Sigmoid colon (tissue), 7 donors: ENCODE measurements around the gene TMEM51. TPM values are rescaled to one million over a fixed set of nuclear protein-coding genes. Genes with fewer than 3 reads are reported as not detected.

Experiments
- DNase-seq: peaks from one replicate; pipeline ENCODE4 v3.0.0-alpha.2; 2019
- H3K27ac ChIP-seq, 4 donors: fragments of 200-600 bp; sonication (generic); one replicate each; pipeline ENCODE4 v1.5.1; 2016 to 2019; ENCODE audit warnings: mild to moderate bottlenecking in 1 of 4
- H3K27me3 ChIP-seq, 3 donors: fragments of 200-600 bp; sonication (generic); one replicate each; pipeline ENCODE4 v1.5.1; 2019; ENCODE audit warnings: mild to moderate bottlenecking in 1 of 3
- H3K36me3 ChIP-seq, 4 donors: fragments of 200-600 bp; sonication (generic); one replicate each; pipeline ENCODE4 v1.5.1; 2016 to 2019
- H3K4me1 ChIP-seq, 4 donors: fragments of 200-600 bp; sonication (generic); one replicate each; pipeline ENCODE4 v1.5.1; 2017 to 2019
- H3K4me3 ChIP-seq, 4 donors: fragments of 200-600 bp; sonication (generic); one replicate each; pipeline ENCODE4 v1.5.1; 2017 to 2019; ENCODE audit warnings: mild to moderate bottlenecking in 2 of 4, moderate library complexity in 1 of 4
- H3K9me3 ChIP-seq, 4 donors: fragments of 200-600 bp in 3 of 4; sonication (generic) in 3 of 4; one replicate each; pipeline versions ENCODE4 v1.5.1 to v1.6.1; 2013 to 2019
- EP300 ChIP-seq, 4 donors: sonication (generic); formaldehyde crosslinking; IDR thresholded peaks; one replicate each; pipeline ENCODE4 v1.6.1; 2017; ENCODE audit warnings: antibody characterized with exemption in 4 of 4
- POLR2A ChIP-seq, 2 donors: fragments of 450-650 bp; IDR thresholded peaks; one replicate each; pipeline ENCODE4 v1.6.1; 2016; ENCODE audit warnings: antibody characterized with exemption in 2 of 2, mild to moderate bottlenecking in 2 of 2, moderate library complexity in 2 of 2
- POLR2AphosphoS5 ChIP-seq, 4 donors: sonication (generic); formaldehyde crosslinking; IDR thresholded peaks; one replicate each; pipeline ENCODE4 v1.6.1; 2017; ENCODE audit warnings: antibody characterized with exemption in 4 of 4
- WGBS, 2 donors: extraction: QIAGEN DNeasy Blood & Tissue Kit; methylation state at CpG; one replicate each; pipeline ENCODE4 v1.1.7; 2013; 5-methylcytosine and 5-hydroxymethylcytosine counted together
- intact Hi-C: fragments of 100-400 bp; cut with DNase I; formaldehyde crosslinking; loops from one replicate; pipeline ENCODE4 v1.15.1; 2023
- polyA plus RNA-seq, 3 donors: library from polyadenylated mRNA; stranded (reverse); fragments of 200-250 nt; gene quantifications; one replicate each; pipeline ENCODE4 v1.2.3, GENCODE V29; 2013
- total RNA-seq, 4 donors: library from RNA; depleted of rRNA; stranded (reverse); fragments of >200 nt; gene quantifications; one replicate each; pipeline ENCODE4 v1.1.0, GENCODE V29; 2016
- TF ChIP-seq, protein P1 (sequence below), 4 experiments: fragments of 450-650 bp in 3 of 4; fragments of 200-600 bp in 1 of 4; IDR thresholded peaks; one replicate each; pipeline ENCODE4 v1.5.1; 2016 to 2019; ENCODE audit warnings: antibody characterized with exemption in 4 of 4, mild to moderate bottlenecking in 3 of 4, moderate library complexity in 2 of 4
- donor health status: healthy with polysubstance abuse.
- donor health status: Bipolar disorder and iron deficiency.
- donor health status: healthy.

The TMEM51 gene
- total and polyA plus RNA-seq, 7 donors, result 8.8 to 20.7 (median 15.3) TPM

DNA sequence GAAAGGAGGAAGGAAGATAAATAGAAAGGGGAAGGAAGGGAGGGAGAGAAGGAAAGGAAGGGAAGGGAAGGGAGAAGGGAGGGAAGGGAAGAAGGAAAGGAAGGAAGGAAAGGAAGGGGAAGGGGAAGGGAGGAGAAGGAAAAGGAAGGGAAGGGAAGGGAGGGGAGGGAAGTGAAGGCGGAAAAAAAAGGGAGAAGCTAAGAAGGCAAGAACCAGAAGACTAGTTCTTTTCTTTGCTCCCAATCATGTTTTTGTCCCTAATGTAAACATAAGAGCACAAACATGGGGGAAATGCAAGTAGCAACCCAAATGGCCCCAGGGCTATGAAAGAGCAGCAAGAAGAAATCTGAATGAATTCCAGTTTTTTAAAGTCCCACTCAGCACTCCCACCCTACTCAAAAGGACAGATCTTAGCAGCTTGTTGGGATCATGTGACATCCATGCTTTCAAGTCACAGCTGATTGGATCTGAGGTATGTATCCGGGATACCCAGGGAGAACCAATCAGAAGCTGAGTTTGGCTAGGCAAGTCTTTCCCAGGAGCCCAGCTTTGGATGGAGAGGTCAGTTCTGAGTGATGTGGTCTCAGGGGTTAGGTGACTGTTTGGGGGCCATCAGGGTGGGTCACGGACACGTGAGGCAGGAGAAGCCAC is 69.2 kb downstream of the TMEM51 start:
- peaks cover 0 to 7% (median 3%) of the 10 kb centered on the region in 4 donors for H3K4me1 ChIP-seq
- no peak overlapping the region for H3K4me3 ChIP-seq
- TF ChIP-seq, protein P1, sequence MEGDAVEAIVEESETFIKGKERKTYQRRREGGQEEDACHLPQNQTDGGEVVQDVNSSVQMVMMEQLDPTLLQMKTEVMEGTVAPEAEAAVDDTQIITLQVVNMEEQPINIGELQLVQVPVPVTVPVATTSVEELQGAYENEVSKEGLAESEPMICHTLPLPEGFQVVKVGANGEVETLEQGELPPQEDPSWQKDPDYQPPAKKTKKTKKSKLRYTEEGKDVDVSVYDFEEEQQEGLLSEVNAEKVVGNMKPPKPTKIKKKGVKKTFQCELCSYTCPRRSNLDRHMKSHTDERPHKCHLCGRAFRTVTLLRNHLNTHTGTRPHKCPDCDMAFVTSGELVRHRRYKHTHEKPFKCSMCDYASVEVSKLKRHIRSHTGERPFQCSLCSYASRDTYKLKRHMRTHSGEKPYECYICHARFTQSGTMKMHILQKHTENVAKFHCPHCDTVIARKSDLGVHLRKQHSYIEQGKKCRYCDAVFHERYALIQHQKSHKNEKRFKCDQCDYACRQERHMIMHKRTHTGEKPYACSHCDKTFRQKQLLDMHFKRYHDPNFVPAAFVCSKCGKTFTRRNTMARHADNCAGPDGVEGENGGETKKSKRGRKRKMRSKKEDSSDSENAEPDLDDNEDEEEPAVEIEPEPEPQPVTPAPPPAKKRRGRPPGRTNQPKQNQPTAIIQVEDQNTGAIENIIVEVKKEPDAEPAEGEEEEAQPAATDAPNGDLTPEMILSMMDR (IDR thresholded peaks at IDR 0.05), result no peak
- TF ChIP-seq POLR2AphosphoS5 (IDR thresholded peaks at IDR 0.05) (no peak), EP300 (IDR thresholded peaks at IDR 0.05) (no peak), POLR2A (IDR thresholded peaks at IDR 0.05) (no peak)
- 96% methylated on average over 4 of the region's 4 CpGs for WGBS, 2 donors
- intact Hi-C loops, result no loop called here
- H3K36me3 ChIP-seq, result peaks cover 4 to 20% (median 7%) of the 10 kb centered on the region in 4 donors
- peak; percentile 42 for DNase-seq
- H3K27ac ChIP-seq, result no peak overlapping the region
- no peaks in the 10 kb centered on the region for H3K27me3 ChIP-seq
- no peaks in the 10 kb centered on the region for H3K9me3 ChIP-seq

DNA sequence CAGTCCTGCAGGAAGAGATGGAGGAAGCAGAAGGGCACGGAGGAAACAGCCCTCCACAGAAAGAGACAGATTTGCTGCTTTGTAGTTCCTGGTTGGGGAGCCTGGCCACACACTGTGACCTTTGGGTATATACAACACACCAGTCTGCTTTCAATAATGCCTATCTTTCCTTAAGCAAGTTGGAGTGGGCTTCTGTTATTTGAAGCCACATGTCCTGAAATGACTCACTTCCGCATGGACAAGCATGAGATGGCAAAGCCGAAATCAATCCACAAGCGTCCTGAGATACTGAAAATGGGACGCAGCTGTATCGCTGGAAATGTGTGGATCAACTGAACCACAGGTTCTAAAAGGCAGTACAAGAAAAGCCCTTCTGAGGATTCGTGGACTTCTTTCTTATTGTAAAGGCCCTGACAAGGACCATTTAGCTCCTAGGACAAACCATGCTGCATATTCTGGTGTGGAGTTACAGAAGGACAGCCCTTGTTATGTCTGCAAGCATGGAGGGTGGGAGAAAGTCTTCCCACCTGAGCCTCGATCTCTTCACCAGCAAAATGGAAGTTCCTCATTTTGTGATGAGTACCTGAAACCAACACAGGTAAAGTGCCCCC is 70.8 kb downstream of the TMEM51 start:
- H3K9me3 ChIP-seq, result no peaks in the 10 kb centered on the region
- H3K36me3 ChIP-seq, result peaks cover 4 to 16% (median 6%) of the 10 kb centered on the region in 4 donors
- peaks cover 0 to 7% (median 0%) of the 10 kb centered on the region in 4 donors for H3K4me1 ChIP-seq
- H3K4me3 ChIP-seq, result no peak overlapping the region
- intact Hi-C loops, result no loop called here
- DNase-seq, result peak; percentile 4
- TF ChIP-seq, protein P1 (IDR thresholded peaks at IDR 0.05), result no peak
- TF ChIP-seq EP300 (IDR thresholded peaks at IDR 0.05) (no peak), POLR2AphosphoS5 (IDR thresholded peaks at IDR 0.05) (no peak), POLR2A (IDR thresholded peaks at IDR 0.05) (no peak)
- 79 to 89% methylated on average over 8 of the region's 8 CpGs for WGBS, 2 donors
- H3K27ac ChIP-seq, result no peak overlapping the region
- no peaks in the 10 kb centered on the region for H3K27me3 ChIP-seq

DNA sequence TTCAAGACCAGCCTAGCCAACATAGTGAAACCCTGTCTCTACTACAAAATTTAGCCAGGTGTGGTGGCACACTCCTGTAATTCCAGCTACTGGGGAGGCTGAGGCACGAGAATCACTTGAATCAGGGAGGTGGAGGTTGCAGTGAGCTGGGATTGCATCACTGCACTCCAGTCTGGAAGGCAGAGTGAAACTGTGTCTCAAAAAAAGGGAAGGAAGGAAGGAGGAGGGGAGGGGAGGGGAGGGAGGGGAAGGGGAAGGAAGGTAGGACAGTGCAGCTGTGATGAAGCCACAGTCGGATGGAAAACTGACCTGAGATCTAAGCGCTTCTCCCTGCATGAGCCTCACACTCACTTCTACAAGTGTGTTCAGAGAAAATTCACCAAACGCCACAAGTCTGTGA is 71.4 kb downstream of the TMEM51 start:
- intact Hi-C loops, result no loop called here
- Histone ChIP-seq H3K9me3 (no peaks in the 10 kb centered on the region), H3K27me3 (no peaks in the 10 kb centered on the region), H3K27ac (no peak overlapping the region), H3K4me1 (peaks cover 0 to 7% (median 0%) of the 10 kb centered on the region in 4 donors), H3K4me3 (no peak overlapping the region), H3K36me3 (peaks cover under 1 to 10% (median 3%) of the 10 kb centered on the region in 4 donors)
- 74 to 84% methylated on average over 4 of the region's 4 CpGs for WGBS, 2 donors
- TF ChIP-seq, protein P1 (IDR thresholded peaks at IDR 0.05), result no peak
- TF ChIP-seq EP300 (IDR thresholded peaks at IDR 0.05), result no peak
- no peak for TF ChIP-seq POLR2AphosphoS5 (IDR thresholded peaks at IDR 0.05)
- TF ChIP-seq POLR2A (IDR thresholded peaks at IDR 0.05), result no peak
- no peak for DNase-seq

DNA sequence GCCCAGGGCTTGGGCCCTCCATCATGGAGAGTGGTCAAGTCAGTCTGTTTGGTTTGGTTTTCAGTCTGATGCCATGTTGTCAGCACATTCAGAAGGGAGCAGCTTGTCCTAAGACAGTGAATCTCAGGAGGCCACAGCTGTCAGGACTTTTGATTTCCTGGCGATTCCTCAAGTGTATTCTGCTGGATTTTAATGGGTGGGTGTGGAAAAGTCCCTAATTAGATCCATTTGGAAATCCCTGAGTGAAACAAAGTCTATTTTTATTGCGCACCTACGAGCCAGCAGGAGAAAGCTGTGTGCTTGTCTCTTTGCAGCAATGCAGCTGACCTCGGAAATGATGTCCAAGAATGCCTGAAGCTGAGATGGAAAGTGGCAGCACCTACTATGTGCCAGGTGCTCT is 71.9 kb downstream of the TMEM51 start:
- no peaks in the 10 kb centered on the region for H3K27me3 ChIP-seq
- no peak for DNase-seq
- H3K27ac ChIP-seq, result no peak overlapping the region
- TF ChIP-seq POLR2AphosphoS5 (IDR thresholded peaks at IDR 0.05) (no peak), EP300 (IDR thresholded peaks at IDR 0.05) (no peak), POLR2A (IDR thresholded peaks at IDR 0.05) (no peak)
- TF ChIP-seq, protein P1 (IDR thresholded peaks at IDR 0.05), result no peak
- WGBS, 2 donors, result 53 to 76% methylated on average over 4 of the region's 4 CpGs
- intact Hi-C loops, result no loop called here
- H3K4me1 ChIP-seq, result peaks cover 0 to 7% (median 0%) of the 10 kb centered on the region in 4 donors
- no peaks in the 10 kb centered on the region for H3K9me3 ChIP-seq
- peaks cover 0 to 5% (median 2%) of the 10 kb centered on the region in 4 donors for H3K36me3 ChIP-seq
- H3K4me3 ChIP-seq, result no peak overlapping the region
